Astrocyte (in vitro differentiated cells and primary cell): Measurements from ENCODE around the gene VPS41.

Experiments used
- EZH2 ChIP-seq: IDR thresholded peaks from 2 replicates; pipeline ENCODE4 v1.6.1; 2012; ENCODE audit warnings: mild to moderate bottlenecking, low read length, inconsistent platforms; ENCODE audit not compliant: insufficient read depth
- TF ChIP-seq, protein P1 (sequence below): IDR thresholded peaks from 2 replicates; pipeline ENCODE4 v1.5.1; 2011; ENCODE audit warnings: low read depth, mild to moderate bottlenecking, inconsistent platforms, low read length, moderate library complexity; ENCODE audit not compliant: insufficient read depth

DNA sequence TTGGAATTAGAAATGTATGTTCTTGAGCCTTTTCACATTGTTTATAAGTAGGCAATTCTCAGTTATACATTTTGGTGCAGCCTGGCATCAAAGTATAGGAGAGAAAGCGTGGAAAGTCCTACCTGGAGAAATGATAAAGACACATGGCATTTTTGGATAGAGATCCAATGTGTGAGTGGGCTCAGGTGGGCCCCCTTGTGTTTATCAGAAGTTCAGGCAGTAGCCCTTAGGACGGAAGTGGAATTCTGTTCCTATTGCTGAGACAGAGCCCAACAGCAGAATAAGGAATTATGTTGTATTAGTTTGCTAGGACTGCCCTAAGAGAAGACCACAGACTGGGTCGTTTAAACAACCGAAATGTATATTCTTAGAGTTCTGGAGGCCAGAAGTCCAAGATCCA, 192.6 kb downstream of the VPS41 start:
- TF ChIP-seq EZH2, result no peak
- TF ChIP-seq, protein P1, sequence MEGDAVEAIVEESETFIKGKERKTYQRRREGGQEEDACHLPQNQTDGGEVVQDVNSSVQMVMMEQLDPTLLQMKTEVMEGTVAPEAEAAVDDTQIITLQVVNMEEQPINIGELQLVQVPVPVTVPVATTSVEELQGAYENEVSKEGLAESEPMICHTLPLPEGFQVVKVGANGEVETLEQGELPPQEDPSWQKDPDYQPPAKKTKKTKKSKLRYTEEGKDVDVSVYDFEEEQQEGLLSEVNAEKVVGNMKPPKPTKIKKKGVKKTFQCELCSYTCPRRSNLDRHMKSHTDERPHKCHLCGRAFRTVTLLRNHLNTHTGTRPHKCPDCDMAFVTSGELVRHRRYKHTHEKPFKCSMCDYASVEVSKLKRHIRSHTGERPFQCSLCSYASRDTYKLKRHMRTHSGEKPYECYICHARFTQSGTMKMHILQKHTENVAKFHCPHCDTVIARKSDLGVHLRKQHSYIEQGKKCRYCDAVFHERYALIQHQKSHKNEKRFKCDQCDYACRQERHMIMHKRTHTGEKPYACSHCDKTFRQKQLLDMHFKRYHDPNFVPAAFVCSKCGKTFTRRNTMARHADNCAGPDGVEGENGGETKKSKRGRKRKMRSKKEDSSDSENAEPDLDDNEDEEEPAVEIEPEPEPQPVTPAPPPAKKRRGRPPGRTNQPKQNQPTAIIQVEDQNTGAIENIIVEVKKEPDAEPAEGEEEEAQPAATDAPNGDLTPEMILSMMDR, result no peak
